Stromal cell of bone marrow (primary cell): ENCODE data around the gene ENDOV.

Experiments used
- DNase-seq: peaks from one replicate; pipeline ENCODE4 v3.0.0-alpha.2; 2012; ENCODE audit warnings: low read depth

The ENDOV gene

DNA sequence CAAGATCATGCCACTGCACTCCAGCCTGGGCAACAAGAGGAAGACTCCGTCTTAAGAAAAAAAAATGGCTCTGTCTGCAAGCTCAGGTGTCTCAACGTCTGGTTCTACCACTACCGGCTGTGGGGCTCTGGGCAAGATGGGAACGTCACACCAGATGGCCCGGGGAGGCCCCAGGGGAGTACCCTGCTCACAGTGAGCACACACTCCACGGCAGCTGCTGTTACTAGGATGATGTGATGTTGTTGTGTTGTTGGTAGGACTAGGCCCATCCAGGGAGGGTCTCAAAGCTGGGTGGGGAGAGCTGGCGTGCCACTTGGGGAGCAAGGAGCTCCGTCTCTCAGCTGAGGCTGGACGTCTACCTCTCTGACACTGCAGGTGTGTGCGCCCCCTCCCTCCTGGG lies 70.9 kb downstream of the ENDOV start:
- DNase-seq, result no peak

DNA sequence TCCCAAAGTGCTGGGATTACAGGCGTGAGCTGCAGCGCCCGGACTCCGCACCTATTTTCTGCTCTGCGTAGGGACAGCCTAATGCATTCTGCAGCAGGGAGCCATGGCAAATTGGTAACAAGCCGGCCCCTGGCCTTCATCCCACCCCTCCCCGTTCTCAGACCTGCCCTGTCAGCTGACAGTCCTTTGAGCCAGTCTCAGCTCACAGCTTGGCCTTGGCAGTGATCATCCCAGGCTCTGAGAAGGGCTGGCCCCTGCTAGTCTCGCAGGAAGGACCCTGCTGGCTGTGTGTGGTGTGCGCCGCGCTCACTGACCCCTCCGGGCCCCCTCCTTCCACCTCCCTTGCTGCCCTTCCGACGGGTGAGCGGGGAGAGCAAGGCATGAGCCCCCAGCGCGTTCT lies 71.7 kb downstream of the ENDOV start:
- no peak for DNase-seq

- no peak for DNase-seq
These were observed 72.5 kb downstream of the ENDOV start for GRCh38 chr17:80487511-80487910.
